ENCODE measurements around the gene CAMKK2. TPM values are rescaled to one million over a fixed set of nuclear protein-coding genes. Genes with fewer than 3 reads are reported as not detected.

The CAMKK2 gene
- total and polyA plus RNA-seq, 2 donors from 2014 or later = 16.3 to 35.6 TPM

DNA sequence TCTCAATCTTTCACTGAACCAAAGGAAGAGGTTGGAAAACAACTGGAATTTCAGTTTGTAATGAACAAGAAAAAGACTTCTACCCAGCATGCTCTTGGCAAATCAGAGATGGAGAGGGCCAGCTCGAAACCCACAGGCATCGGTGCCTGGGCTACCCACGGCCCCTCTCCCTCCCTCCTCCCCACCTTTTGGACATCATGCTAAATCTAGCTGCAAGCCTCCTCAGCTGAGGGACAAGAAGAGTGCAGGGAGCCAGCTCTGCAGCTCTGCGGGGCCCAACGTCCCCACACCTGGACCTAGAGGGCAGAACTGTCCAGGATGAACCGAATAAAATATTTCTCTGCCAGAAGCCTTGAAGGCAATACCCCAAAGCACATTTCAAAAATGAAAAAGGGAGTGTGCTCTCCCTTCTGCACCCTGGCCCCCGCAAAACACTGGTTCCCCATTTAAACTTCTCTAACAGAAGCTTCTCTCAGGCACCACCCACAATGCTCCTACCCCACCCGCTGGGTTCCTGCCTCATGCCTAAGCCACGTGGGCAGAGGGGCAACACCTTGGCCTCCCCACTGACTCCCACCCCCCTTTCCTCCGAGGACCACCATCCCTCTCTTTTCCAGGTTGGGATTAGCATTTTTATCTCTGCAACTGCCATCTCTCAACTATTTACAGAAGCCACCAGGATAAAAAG, 8.2 kb downstream of the CAMKK2 start:
- Histone ChIP-seq H3K4me3 (ENCODE audit: low read length in 3 of 3) (no peak overlapping the region), H3K36me3 (ENCODE audit: control insufficient read depth in 2 of 3, insufficient read depth in 3 of 3, low read length in 3 of 3) (peaks cover 0 to 2% (median 0%) of the 10 kb centered on the region in 3 donors), H3K9me3 (ENCODE audit: control insufficient read depth in 2 of 3, insufficient read depth in 1 of 3, low read length in 3 of 3) (no peaks in the 10 kb centered on the region), H3K4me1 (ENCODE audit: control insufficient read depth in 2 of 3, insufficient read depth in 2 of 3, low read depth in 1 of 3, low read length in 3 of 3) (peaks cover 0 to 5% (median 0%) of the 10 kb centered on the region in 3 donors), H3K27me3 (ENCODE audit: control insufficient read depth, insufficient read depth, low read length) (no peaks in the 10 kb centered on the region), H3K27ac (ENCODE audit: low read depth in 2 of 2, low read length in 2 of 2) (no peak overlapping the region), H3K9ac (ENCODE audit: low read length in 3 of 3) (no peak overlapping the region)
- intact Hi-C loops (cut with DNase I) = no loop called here
- FAIRE-seq = no peak
- TF ChIP-seq, protein P1, sequence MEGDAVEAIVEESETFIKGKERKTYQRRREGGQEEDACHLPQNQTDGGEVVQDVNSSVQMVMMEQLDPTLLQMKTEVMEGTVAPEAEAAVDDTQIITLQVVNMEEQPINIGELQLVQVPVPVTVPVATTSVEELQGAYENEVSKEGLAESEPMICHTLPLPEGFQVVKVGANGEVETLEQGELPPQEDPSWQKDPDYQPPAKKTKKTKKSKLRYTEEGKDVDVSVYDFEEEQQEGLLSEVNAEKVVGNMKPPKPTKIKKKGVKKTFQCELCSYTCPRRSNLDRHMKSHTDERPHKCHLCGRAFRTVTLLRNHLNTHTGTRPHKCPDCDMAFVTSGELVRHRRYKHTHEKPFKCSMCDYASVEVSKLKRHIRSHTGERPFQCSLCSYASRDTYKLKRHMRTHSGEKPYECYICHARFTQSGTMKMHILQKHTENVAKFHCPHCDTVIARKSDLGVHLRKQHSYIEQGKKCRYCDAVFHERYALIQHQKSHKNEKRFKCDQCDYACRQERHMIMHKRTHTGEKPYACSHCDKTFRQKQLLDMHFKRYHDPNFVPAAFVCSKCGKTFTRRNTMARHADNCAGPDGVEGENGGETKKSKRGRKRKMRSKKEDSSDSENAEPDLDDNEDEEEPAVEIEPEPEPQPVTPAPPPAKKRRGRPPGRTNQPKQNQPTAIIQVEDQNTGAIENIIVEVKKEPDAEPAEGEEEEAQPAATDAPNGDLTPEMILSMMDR (IDR thresholded peaks at IDR 0.05; ENCODE audit: borderline replicate concordance, extremely low read depth, insufficient read depth) = no peak
- peak in 1 of 5 donors; percentile 43 for DNase-seq

DNA sequence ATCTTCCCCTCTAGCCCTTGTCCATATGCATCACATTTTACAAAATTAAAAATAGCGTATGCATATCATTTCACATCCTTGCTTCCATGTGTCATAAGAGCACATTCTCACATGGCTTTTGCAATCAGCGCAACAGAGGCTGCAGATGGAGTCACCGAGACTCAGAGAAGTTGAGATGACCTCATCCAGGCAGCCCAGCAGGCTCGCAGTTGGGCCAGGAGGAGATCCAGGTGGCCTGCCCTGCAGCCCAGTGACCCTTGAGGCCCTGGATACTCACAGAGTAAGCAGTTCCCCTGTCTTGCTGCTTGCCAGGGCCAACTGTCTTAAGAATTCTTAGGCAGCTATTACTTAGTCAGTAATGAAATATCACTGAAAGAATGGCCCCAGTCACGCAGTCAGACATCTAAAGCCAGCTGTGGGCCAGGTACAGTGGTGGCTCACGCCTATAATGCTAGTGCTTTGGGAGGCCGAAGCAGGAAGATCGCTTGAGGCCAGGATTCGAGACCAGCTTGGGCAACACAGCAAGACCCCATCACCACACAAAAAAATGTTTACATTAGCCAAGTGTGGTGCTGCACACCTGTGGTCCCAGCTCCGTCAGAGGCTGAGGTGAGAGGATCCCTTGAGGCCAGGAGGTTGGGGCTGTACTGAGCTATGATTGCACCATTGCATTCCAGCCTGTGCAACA, 9.1 kb downstream of the CAMKK2 start:
- Histone ChIP-seq H3K9ac (ENCODE audit: low read length in 3 of 3) (no peak overlapping the region), H3K27me3 (ENCODE audit: control insufficient read depth, insufficient read depth, low read length) (no peaks in the 10 kb centered on the region), H3K4me1 (ENCODE audit: control insufficient read depth in 2 of 3, insufficient read depth in 2 of 3, low read depth in 1 of 3, low read length in 3 of 3) (peaks cover 0 to 5% (median 0%) of the 10 kb centered on the region in 3 donors), H3K36me3 (ENCODE audit: control insufficient read depth in 2 of 3, insufficient read depth in 3 of 3, low read length in 3 of 3) (peaks cover 0 to 2% (median 0%) of the 10 kb centered on the region in 3 donors), H3K9me3 (ENCODE audit: control insufficient read depth in 2 of 3, insufficient read depth in 1 of 3, low read length in 3 of 3) (no peaks in the 10 kb centered on the region), H3K4me3 (ENCODE audit: low read length in 3 of 3) (no peak overlapping the region), H3K27ac (ENCODE audit: low read depth in 2 of 2, low read length in 2 of 2) (no peak overlapping the region)
- TF ChIP-seq, protein P1 (IDR thresholded peaks at IDR 0.05; ENCODE audit: borderline replicate concordance, extremely low read depth, insufficient read depth) = no peak
- intact Hi-C loops (cut with DNase I) = no loop called here
- DNase-seq (peak in 1 of 5 donors; percentile 4), FAIRE-seq (no peak)

DNA sequence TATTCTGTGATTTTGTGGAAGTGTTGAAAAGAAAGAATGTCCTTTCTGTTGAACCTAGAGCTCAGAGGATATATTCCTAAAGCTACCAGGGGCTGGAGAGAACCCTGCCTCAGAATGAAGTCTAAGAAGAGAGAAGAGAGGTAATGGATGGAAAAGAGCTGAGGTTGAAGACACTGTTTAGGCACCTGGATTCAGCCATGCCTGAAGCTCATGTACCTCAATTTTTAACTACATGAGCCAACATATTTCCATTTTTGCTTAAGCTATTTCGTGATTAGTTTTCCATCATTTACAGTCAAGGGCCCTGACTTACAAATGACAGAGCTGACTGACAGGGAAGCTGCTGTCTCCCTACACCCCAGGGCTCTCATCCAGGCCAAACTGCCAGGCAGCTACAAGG, 10.7 kb downstream of the CAMKK2 start:
- TF ChIP-seq, protein P1 (IDR thresholded peaks at IDR 0.05; ENCODE audit: borderline replicate concordance, extremely low read depth, insufficient read depth) = no peak
- Histone ChIP-seq H3K4me3 (ENCODE audit: low read length in 3 of 3) (no peak overlapping the region), H3K4me1 (ENCODE audit: control insufficient read depth in 2 of 3, insufficient read depth in 2 of 3, low read depth in 1 of 3, low read length in 3 of 3) (peaks cover 0 to 5% (median 0%) of the 10 kb centered on the region in 3 donors), H3K27ac (ENCODE audit: low read depth in 2 of 2, low read length in 2 of 2) (no peak overlapping the region), H3K27me3 (ENCODE audit: control insufficient read depth, insufficient read depth, low read length) (no peaks in the 10 kb centered on the region), H3K9me3 (ENCODE audit: control insufficient read depth in 2 of 3, insufficient read depth in 1 of 3, low read length in 3 of 3) (no peaks in the 10 kb centered on the region), H3K36me3 (ENCODE audit: control insufficient read depth in 2 of 3, insufficient read depth in 3 of 3, low read length in 3 of 3) (no peaks in the 10 kb centered on the region), H3K9ac (ENCODE audit: low read length in 3 of 3) (no peak overlapping the region)
- FAIRE-seq = no peak
- intact Hi-C loops (cut with DNase I) = no loop called here
- peak in 1 of 5 donors; percentile 1 for DNase-seq

Measured in kidney (tissue), 14 donors.